Activated T-cell treated with anti-CD3 and anti-CD28 coated beads for 48 hours (primary cell): ENCODE results near the gene OTUB1.

Experiments used
- DNase-seq: peaks from one replicate; pipeline ENCODE4 v3.0.0-alpha.2; 2020; ENCODE audit warnings: low read depth

OTUB1 gene

GRCh38 chr11:63978551-63979239 lies 7.5 kb upstream of the OTUB1 start:
- DNase-seq = no peak

GRCh38 chr11:63979426-63979825 lies 6.8 kb upstream of the OTUB1 start:
- DNase-seq = no peak

GRCh38 chr11:63985812-63986155 lies 454 bp upstream of the OTUB1 start:
- peak; percentile 69 for DNase-seq

GRCh38 chr11:63986932-63987513 lies 785 bp downstream of the OTUB1 start:
- DNase-seq = no peak

- no peak for DNase-seq
Measured at GRCh38 chr11:63991558-63991957, 5.3 kb downstream of the OTUB1 start.

GRCh38 chr11:63993100-63993499 lies 6.9 kb downstream of the OTUB1 start:
- no peak for DNase-seq

- DNase-seq = no peak
Measured at GRCh38 chr11:63993993-63994392, 7.8 kb downstream of the OTUB1 start.

GRCh38 chr11:63996512-63996911 lies 10.3 kb downstream of the OTUB1 start:
- DNase-seq = no peak

GRCh38 chr11:63997104-63997700 lies 11.0 kb downstream of the OTUB1 start:
- no peak for DNase-seq

- DNase-seq = no peak
Measured at GRCh38 chr11:63997801-63998337, 11.6 kb downstream of the OTUB1 start.

GRCh38 chr11:63998558-63999348 lies 12.5 kb downstream of the OTUB1 start:
- peak; percentile 18 for DNase-seq

GRCh38 chr11:63999349-64000025 lies 13.2 kb downstream of the OTUB1 start:
- peak; percentile 57 for DNase-seq

- DNase-seq = peak; percentile 72
Measured at GRCh38 chr11:64000026-64000739, 13.9 kb downstream of the OTUB1 start.

- DNase-seq = no peak
Measured at GRCh38 chr11:64000740-64001483, 14.7 kb downstream of the OTUB1 start.

- DNase-seq = no peak
Measured at GRCh38 chr11:64001484-64002420, 15.5 kb downstream of the OTUB1 start.

- no peak for DNase-seq
Measured at GRCh38 chr11:64003807-64004589, 17.8 kb downstream of the OTUB1 start.

- no peak for DNase-seq
Measured at GRCh38 chr11:64004590-64004984, 18.3 kb downstream of the OTUB1 start.

GRCh38 chr11:64005691-64006090 lies 19.5 kb downstream of the OTUB1 start:
- DNase-seq = no peak

GRCh38 chr11:64006398-64006797 lies 20.2 kb downstream of the OTUB1 start:
- no peak for DNase-seq
